NCI-H526 (cell line): ENCODE results near the gene ARMC10.
A peak's percentile ranks its signal among the peaks of the same experiment; 100 is the strongest.
"Not testable (repeated sequence)": the region's sequence is repeated elsewhere in the genome, so short reads cannot be mapped to it uniquely, and the experiment has no call there.

Source experiments
- DNase-seq, 2 experiments: peaks; one replicate each; lab custom pipeline; 2025; lab: John Stamatoyannopoulos, UW

The ARMC10 gene

GRCh38 chr7:103078226-103078625, 3.3 kb downstream of the ARMC10 start:
- DNase-seq = not testable (repeated sequence)

GRCh38 chr7:103079836-103080235, 4.9 kb downstream of the ARMC10 start:
- no peak for DNase-seq

- no peak for DNase-seq
Measured at GRCh38 chr7:103080923-103081322, 6.0 kb downstream of the ARMC10 start.

- no peak for DNase-seq
Measured at GRCh38 chr7:103082497-103082896, 7.6 kb downstream of the ARMC10 start.

- DNase-seq = no peak
Measured at GRCh38 chr7:103083210-103083609, 8.3 kb downstream of the ARMC10 start.

GRCh38 chr7:103092321-103092720, 17.4 kb downstream of the ARMC10 start:
- DNase-seq = not testable (repeated sequence)

- DNase-seq = no peak
Measured at GRCh38 chr7:103093429-103093828, 18.5 kb downstream of the ARMC10 start.

- no peak for DNase-seq
Measured at GRCh38 chr7:103094102-103094501, 19.2 kb downstream of the ARMC10 start.

GRCh38 chr7:103095558-103095957, 20.6 kb downstream of the ARMC10 start:
- not testable (repeated sequence) for DNase-seq

GRCh38 chr7:103097041-103097440, 22.1 kb downstream of the ARMC10 start:
- DNase-seq = no peak

- DNase-seq = no peak
Measured at GRCh38 chr7:103100348-103100747, 25.4 kb downstream of the ARMC10 start.

- DNase-seq = no peak
Measured at GRCh38 chr7:103101543-103101942, 26.6 kb downstream of the ARMC10 start.

- peak in 1 of 2 experiments; percentile 16 for DNase-seq
Measured at GRCh38 chr7:103106005-103106702, 31.2 kb downstream of the ARMC10 start.

- DNase-seq = not testable (repeated sequence)
Measured at GRCh38 chr7:103106703-103107070, 31.7 kb downstream of the ARMC10 start.

- DNase-seq = no peak
Measured at GRCh38 chr7:103113164-103113563, 38.2 kb downstream of the ARMC10 start.

GRCh38 chr7:103114576-103115008, 39.7 kb downstream of the ARMC10 start:
- no peak for DNase-seq

- DNase-seq = no peak
Measured at GRCh38 chr7:103115771-103116170, 40.8 kb downstream of the ARMC10 start.

- DNase-seq = no peak
Measured at GRCh38 chr7:103116511-103116910, 41.6 kb downstream of the ARMC10 start.

- no peak for DNase-seq
Measured at GRCh38 chr7:103116991-103117390, 42.1 kb downstream of the ARMC10 start.

GRCh38 chr7:103117465-103117864, 42.5 kb downstream of the ARMC10 start:
- DNase-seq = no peak

GRCh38 chr7:103119791-103120291, 44.9 kb downstream of the ARMC10 start:
- DNase-seq = no peak

GRCh38 chr7:103120362-103120761, 45.4 kb downstream of the ARMC10 start:
- DNase-seq = no peak

GRCh38 chr7:103121641-103122040, 46.7 kb downstream of the ARMC10 start:
- no peak for DNase-seq

GRCh38 chr7:103123529-103123928, 48.6 kb downstream of the ARMC10 start:
- DNase-seq = no peak
